ENCODE results near the gene FKBP6. TPM values are rescaled to one million over a fixed set of nuclear protein-coding genes. Genes with fewer than 3 reads are reported as not detected.

Gene FKBP6
- total RNA-seq, 2 experiments from 2014 or later, result not detected

DNA sequence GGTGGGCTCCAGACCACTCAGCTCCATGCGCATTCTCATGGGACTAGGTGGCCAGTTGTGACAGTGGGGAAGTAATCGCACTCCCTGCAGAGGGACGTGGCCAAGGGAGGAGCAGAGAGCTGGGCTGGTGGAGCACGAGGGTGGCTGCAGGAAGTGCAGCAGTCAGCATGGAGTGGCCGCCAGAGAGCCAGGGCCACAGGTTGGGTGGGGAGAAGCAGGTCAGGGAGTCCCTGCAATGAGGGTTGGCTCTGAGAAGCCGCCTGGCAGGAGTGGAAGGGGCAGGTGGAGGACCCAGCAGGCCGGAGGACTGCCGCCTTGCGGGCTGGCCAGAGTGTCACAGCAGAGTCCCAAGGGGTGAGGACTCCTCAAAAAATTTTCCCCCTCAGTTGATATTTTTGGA lies 26.2 kb downstream of the FKBP6 start:
- ATAC-seq (ENCODE audit: poor library complexity) (no peak), DNase-seq (no peak)
- H3K4me3 Mint-ChIP-seq, result no peak overlapping the region
- H3K4me1 Mint-ChIP-seq (ENCODE audit: low read depth), result no peaks in the 10 kb centered on the region
- Histone ChIP-seq H3K27ac (ENCODE audit: low read depth in 1 of 2, low read length in 2 of 2) (no peak overlapping the region), H3K4me3 (ENCODE audit: low read length) (no peak overlapping the region), H3K27me3 (ENCODE audit: control insufficient read depth in 1 of 2, insufficient read depth in 2 of 2, low read length in 2 of 2) (no peaks in the 10 kb centered on the region), H3K9me3 (ENCODE audit: control insufficient read depth in 1 of 2, insufficient read depth in 1 of 2, low read length in 2 of 2) (peaks cover 0 to 7% of the 10 kb centered on the region in 2 experiments), H3K4me1 (ENCODE audit: insufficient read depth, low read length) (peaks cover 9% of the 10 kb centered on the region), H3K36me3 (ENCODE audit: insufficient read depth, low read length) (no peaks in the 10 kb centered on the region)
- H3K9me3 Mint-ChIP-seq, result peaks cover 3% of the 10 kb centered on the region
- CTCF ChIA-PET, result no interaction called here
- POLR2A ChIA-PET, result no interaction called here
- H3K27ac Mint-ChIP-seq, result no peak overlapping the region
- no peaks in the 10 kb centered on the region for H3K27me3 Mint-ChIP-seq
- intact Hi-C loops (cut with DNase I, micrococcal nuclease), result loop anchor here in 1 of 2 experiments (5.0 kb wide), 1 partner anchor 403 kb away; no protein-coding TSS in a partner anchor
- TF ChIP-seq, protein P1, sequence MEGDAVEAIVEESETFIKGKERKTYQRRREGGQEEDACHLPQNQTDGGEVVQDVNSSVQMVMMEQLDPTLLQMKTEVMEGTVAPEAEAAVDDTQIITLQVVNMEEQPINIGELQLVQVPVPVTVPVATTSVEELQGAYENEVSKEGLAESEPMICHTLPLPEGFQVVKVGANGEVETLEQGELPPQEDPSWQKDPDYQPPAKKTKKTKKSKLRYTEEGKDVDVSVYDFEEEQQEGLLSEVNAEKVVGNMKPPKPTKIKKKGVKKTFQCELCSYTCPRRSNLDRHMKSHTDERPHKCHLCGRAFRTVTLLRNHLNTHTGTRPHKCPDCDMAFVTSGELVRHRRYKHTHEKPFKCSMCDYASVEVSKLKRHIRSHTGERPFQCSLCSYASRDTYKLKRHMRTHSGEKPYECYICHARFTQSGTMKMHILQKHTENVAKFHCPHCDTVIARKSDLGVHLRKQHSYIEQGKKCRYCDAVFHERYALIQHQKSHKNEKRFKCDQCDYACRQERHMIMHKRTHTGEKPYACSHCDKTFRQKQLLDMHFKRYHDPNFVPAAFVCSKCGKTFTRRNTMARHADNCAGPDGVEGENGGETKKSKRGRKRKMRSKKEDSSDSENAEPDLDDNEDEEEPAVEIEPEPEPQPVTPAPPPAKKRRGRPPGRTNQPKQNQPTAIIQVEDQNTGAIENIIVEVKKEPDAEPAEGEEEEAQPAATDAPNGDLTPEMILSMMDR (IDR thresholded peaks at IDR 0.05), result no peak
- no peaks in the 10 kb centered on the region for H3K36me3 Mint-ChIP-seq (ENCODE audit: low read depth)

DNA sequence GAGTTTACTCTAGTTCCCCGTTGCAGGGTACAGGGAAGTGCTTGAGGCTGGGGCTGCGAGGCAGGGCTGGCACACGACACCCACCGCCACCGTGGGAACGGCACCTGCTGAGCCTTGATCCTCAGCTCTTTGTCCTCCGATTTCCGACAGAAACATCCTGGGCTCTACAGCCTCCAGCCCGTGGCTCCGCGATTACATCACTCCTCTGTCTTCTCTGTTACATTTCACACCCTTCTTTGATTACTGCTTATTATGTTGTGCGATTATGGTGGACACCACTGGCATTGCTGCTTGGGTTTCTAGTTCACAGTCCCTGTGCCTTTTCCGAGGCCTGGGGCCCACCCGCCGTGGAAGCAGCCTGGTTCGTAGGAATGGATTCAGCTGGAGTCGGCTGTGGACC lies 26.9 kb downstream of the FKBP6 start:
- H3K27ac ChIP-seq (ENCODE audit: low read depth in 1 of 2, low read length in 2 of 2), result no peak overlapping the region
- H3K9me3 ChIP-seq (ENCODE audit: control insufficient read depth in 1 of 2, insufficient read depth in 1 of 2, low read length in 2 of 2), result peaks cover 0 to 7% of the 10 kb centered on the region in 2 experiments
- H3K27me3 ChIP-seq (ENCODE audit: control insufficient read depth in 1 of 2, insufficient read depth in 2 of 2, low read length in 2 of 2), result no peaks in the 10 kb centered on the region
- no peak overlapping the region for H3K4me3 ChIP-seq (ENCODE audit: low read length)
- H3K27me3 Mint-ChIP-seq, result no peaks in the 10 kb centered on the region
- H3K36me3 ChIP-seq (ENCODE audit: insufficient read depth, low read length), result no peaks in the 10 kb centered on the region
- intact Hi-C loops (cut with DNase I, micrococcal nuclease), result loop anchor here in 1 of 2 experiments (5.0 kb wide), 1 partner anchor 402 kb away; no protein-coding TSS in a partner anchor
- ChIA-PET POLR2A (no interaction called here), CTCF (no interaction called here)
- H3K4me3 Mint-ChIP-seq, result no peak overlapping the region
- H3K36me3 Mint-ChIP-seq (ENCODE audit: low read depth), result no peaks in the 10 kb centered on the region
- DNase-seq (no peak), ATAC-seq (ENCODE audit: poor library complexity) (no peak)
- H3K27ac Mint-ChIP-seq, result no peak overlapping the region
- peaks cover 3% of the 10 kb centered on the region for H3K9me3 Mint-ChIP-seq
- TF ChIP-seq, protein P1 (IDR thresholded peaks at IDR 0.05), result no peak
- H3K4me1 Mint-ChIP-seq (ENCODE audit: low read depth), result no peaks in the 10 kb centered on the region
- peaks cover 9% of the 10 kb centered on the region for H3K4me1 ChIP-seq (ENCODE audit: insufficient read depth, low read length)

DNA sequence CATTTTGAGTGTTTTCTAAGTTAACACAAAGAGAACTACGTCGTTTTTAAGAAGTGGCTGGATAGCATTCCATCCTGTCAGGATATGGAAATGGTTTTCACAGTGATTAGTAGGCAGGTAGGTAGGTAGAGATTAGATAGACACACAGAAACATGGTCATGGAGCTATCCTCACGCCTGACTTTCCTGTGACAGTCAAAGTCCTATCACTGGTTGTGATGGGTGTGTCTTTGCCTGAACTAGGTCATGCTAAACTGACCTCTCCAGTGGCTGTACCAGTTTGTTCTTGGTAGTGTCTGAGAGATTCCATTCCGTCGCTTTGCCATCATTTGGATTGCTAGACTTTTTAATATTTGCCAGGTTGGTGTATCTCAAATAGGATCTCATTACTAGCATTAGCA lies 28.2 kb downstream of the FKBP6 start:
- H3K4me3 ChIP-seq (ENCODE audit: low read length), result no peak overlapping the region
- no peak for DNase-seq
- POLR2A ChIA-PET, result no interaction called here
- Mint-ChIP-seq H3K4me3 (no peak overlapping the region), H3K9me3 (peaks cover 3% of the 10 kb centered on the region), H3K4me1 (ENCODE audit: low read depth) (no peaks in the 10 kb centered on the region), H3K27me3 (no peaks in the 10 kb centered on the region), H3K36me3 (ENCODE audit: low read depth) (no peaks in the 10 kb centered on the region), H3K27ac (no peak overlapping the region)
- peaks cover 9% of the 10 kb centered on the region for H3K4me1 ChIP-seq (ENCODE audit: insufficient read depth, low read length)
- CTCF ChIA-PET, result no interaction called here
- intact Hi-C loops (cut with DNase I, micrococcal nuclease), result no loop called here
- TF ChIP-seq, protein P1 (IDR thresholded peaks at IDR 0.05), result no peak
- H3K9me3 ChIP-seq (ENCODE audit: control insufficient read depth in 1 of 2, insufficient read depth in 1 of 2, low read length in 2 of 2), result peaks cover 0 to 7% of the 10 kb centered on the region in 2 experiments
- ATAC-seq (ENCODE audit: poor library complexity), result no peak
- H3K27ac ChIP-seq (ENCODE audit: low read depth in 1 of 2, low read length in 2 of 2), result no peak overlapping the region
- no peaks in the 10 kb centered on the region for H3K27me3 ChIP-seq (ENCODE audit: control insufficient read depth in 1 of 2, insufficient read depth in 2 of 2, low read length in 2 of 2)
- H3K36me3 ChIP-seq (ENCODE audit: insufficient read depth, low read length), result no peaks in the 10 kb centered on the region
